ENCODE results near the gene TFAP2A. TPM values are rescaled to one million over a fixed set of nuclear protein-coding genes. Genes with fewer than 3 reads are reported as not detected.

Gene TFAP2A
- polyA plus RNA-seq, 3 donors = not detected

- Histone ChIP-seq H3K36me3 (replicated peaks in 1 of 2; ENCODE audit: control insufficient read depth in 1 of 2, insufficient read depth in 2 of 2, low read length in 2 of 2) (no peaks in the 10 kb centered on the region), H3K4me2 (replicated peaks; ENCODE audit: extremely low read depth, low read length, poor library complexity, severe bottlenecking) (no peak overlapping the region), H3K79me2 (ENCODE audit: insufficient read depth, low read length) (no peaks in the 10 kb centered on the region), H2AFZ (ENCODE audit: insufficient read depth, low read depth, low read length, poor library complexity, severe bottlenecking) (peak overlapping the region; percentile 8), H3K27me3 (ENCODE audit: control insufficient read depth in 2 of 2, insufficient read depth in 2 of 2, low read length in 2 of 2) (peaks cover 77 to 93% of the 10 kb centered on the region in 2 donors), H3K4me1 (ENCODE audit: control insufficient read depth in 1 of 2, insufficient read depth in 2 of 2, low read length in 2 of 2) (no peaks in the 10 kb centered on the region), H3K9me3 (replicated peaks in 1 of 2; ENCODE audit: control insufficient read depth in 1 of 2, insufficient read depth in 1 of 2, low read length in 2 of 2) (peaks cover 5 to 65% of the 10 kb centered on the region in 2 donors), H3K27ac (ENCODE audit: low read depth in 1 of 2, low read length in 2 of 2) (no peak overlapping the region), H4K20me1 (ENCODE audit: insufficient read depth, low read length) (no peaks in the 10 kb centered on the region), H3K4me3 (replicated peaks in 1 of 3; ENCODE audit: low read depth in 2 of 3, low read length in 3 of 3) (peak overlapping the region in 1 of 3 experiments; percentile 14), H3K9ac (ENCODE audit: insufficient read depth, low read length, poor library complexity, severe bottlenecking) (no peak overlapping the region)
- Mint-ChIP-seq H3K4me1 (peaks cover 14% of the 10 kb centered on the region), H3K27me3 (ENCODE audit: low read depth in 3 of 3) (peaks cover 85 to 91% (median 85%) of the 10 kb centered on the region in 3 donors), H3K9me3 (peaks cover 2 to 55% (median 39%) of the 10 kb centered on the region in 7 donors), H3K27ac (no peak overlapping the region), H3K36me3 (peaks cover 0 to 6% of the 10 kb centered on the region in 2 donors), H3K4me3 (peak overlapping the region in 1 of 2 donors; percentile 70)
- no peak for DNase-seq
- 9% methylated on average over 15 of the region's 22 CpGs for WGBS (ENCODE audit: insufficient coverage)
- intact Hi-C loops (cut with micrococcal nuclease) = no loop called here
- no peak for TF ChIP-seq CTCF (IDR thresholded peaks at IDR 0.05)
Measured at GRCh38 chr6:10382728-10383330, 32.0 kb downstream of the TFAP2A start.

- no peak overlapping the region for H3K27ac Mint-ChIP-seq
- intact Hi-C loops (cut with micrococcal nuclease) = no loop called here
Measured at GRCh38 chr6:10382322-10382721, 32.6 kb downstream of the TFAP2A start.

More at GRCh38 chr6:10382322-10382721, 32.6 kb downstream of the TFAP2A start:
- H3K27ac ChIP-seq (ENCODE audit: low read depth in 1 of 2, low read length in 2 of 2) = no peak overlapping the region
- no peak overlapping the region for H3K4me2 ChIP-seq (replicated peaks; ENCODE audit: extremely low read depth, low read length, poor library complexity, severe bottlenecking)
- TF ChIP-seq CTCF (IDR thresholded peaks at IDR 0.05) = no peak
- Mint-ChIP-seq H3K27me3 (ENCODE audit: low read depth in 3 of 3) (peaks cover 80 to 87% (median 84%) of the 10 kb centered on the region in 3 donors), H3K4me3 (peak overlapping the region in 1 of 2 donors; percentile 70), H3K9me3 (peaks cover 2 to 54% (median 37%) of the 10 kb centered on the region in 7 donors), H3K36me3 (peaks cover 0 to 6% of the 10 kb centered on the region in 2 donors), H3K4me1 (peaks cover 14% of the 10 kb centered on the region)
- WGBS (ENCODE audit: insufficient coverage) = 5% methylated on average over 14 of the region's 15 CpGs
- no peaks in the 10 kb centered on the region for H3K79me2 ChIP-seq (ENCODE audit: insufficient read depth, low read length)
- peaks cover 5 to 60% of the 10 kb centered on the region in 2 donors for H3K9me3 ChIP-seq (replicated peaks in 1 of 2; ENCODE audit: control insufficient read depth in 1 of 2, insufficient read depth in 1 of 2, low read length in 2 of 2)
- no peaks in the 10 kb centered on the region for H4K20me1 ChIP-seq (ENCODE audit: insufficient read depth, low read length)
- no peak overlapping the region for H3K9ac ChIP-seq (ENCODE audit: insufficient read depth, low read length, poor library complexity, severe bottlenecking)
- peaks cover 75 to 93% of the 10 kb centered on the region in 2 donors for H3K27me3 ChIP-seq (ENCODE audit: control insufficient read depth in 2 of 2, insufficient read depth in 2 of 2, low read length in 2 of 2)
- H2AFZ ChIP-seq (ENCODE audit: insufficient read depth, low read depth, low read length, poor library complexity, severe bottlenecking) = no peak overlapping the region
- no peaks in the 10 kb centered on the region for H3K36me3 ChIP-seq (replicated peaks in 1 of 2; ENCODE audit: control insufficient read depth in 1 of 2, insufficient read depth in 2 of 2, low read length in 2 of 2)
- H3K4me3 ChIP-seq (replicated peaks in 1 of 3; ENCODE audit: low read depth in 2 of 3, low read length in 3 of 3) = no peak overlapping the region
- no peaks in the 10 kb centered on the region for H3K4me1 ChIP-seq (ENCODE audit: control insufficient read depth in 1 of 2, insufficient read depth in 2 of 2, low read length in 2 of 2)
- no peak for DNase-seq
